GM12891 (cell line): ENCODE data around the gene KYAT1. TPM values are rescaled to one million over a fixed set of nuclear protein-coding genes. Genes with fewer than 3 reads are reported as not detected.
A peak's percentile ranks its signal among the peaks of the same experiment; 100 is the strongest.

Source experiments
- DNase-seq: peaks from one replicate; pipeline ENCODE4 v3.0.0; 2011; ENCODE audit warnings: low spot score; ENCODE audit not compliant: insufficient read length
- FAIRE-seq: peaks from 2 replicates; lab custom pipeline; 2011; peaks lifted over from hg19 to GRCh38; lab: Jason Lieb, UNC
- PAX5 ChIP-seq: IDR thresholded peaks from 2 replicates; pipeline ENCODE4 v1.6.1; 2011; ENCODE audit warnings: low read length, moderate library complexity, mild to moderate bottlenecking; ENCODE audit not compliant: insufficient read depth, severe bottlenecking
- POLR2A ChIP-seq: IDR thresholded peaks from 2 replicates; pipeline ENCODE4 v1.6.1; 2011; ENCODE audit warnings: low read depth, low read length, control low read depth
- POLR2AphosphoS5 ChIP-seq: IDR thresholded peaks from 2 replicates; pipeline ENCODE4 v1.6.1; 2011; ENCODE audit warnings: low read depth, low read length, control low read depth
- POU2F2 ChIP-seq: IDR thresholded peaks from 2 replicates; pipeline ENCODE4 v1.6.1; 2011; ENCODE audit warnings: low read depth, mild to moderate bottlenecking, control low read depth, low read length, moderate library complexity
- SPI1 ChIP-seq: IDR thresholded peaks from 2 replicates; pipeline ENCODE4 v1.6.1; 2011; ENCODE audit warnings: low read depth, low read length, control low read depth
- TAF1 ChIP-seq: IDR thresholded peaks from 2 replicates; pipeline ENCODE4 v1.6.1; 2011; ENCODE audit warnings: low read depth, low read length, control low read depth
- polyA plus RNA-seq: library from polyadenylated mRNA; unstranded; fragments of >200 nt; gene quantifications from one replicate; pipeline ENCODE4 v1.2.1, GENCODE V29; 2012; ENCODE audit warnings: low read depth, missing spikeins, inconsistent platforms; ENCODE audit not compliant: missing spikeins

KYAT1 gene
- polyA plus RNA-seq, result 6.8 TPM

DNA sequence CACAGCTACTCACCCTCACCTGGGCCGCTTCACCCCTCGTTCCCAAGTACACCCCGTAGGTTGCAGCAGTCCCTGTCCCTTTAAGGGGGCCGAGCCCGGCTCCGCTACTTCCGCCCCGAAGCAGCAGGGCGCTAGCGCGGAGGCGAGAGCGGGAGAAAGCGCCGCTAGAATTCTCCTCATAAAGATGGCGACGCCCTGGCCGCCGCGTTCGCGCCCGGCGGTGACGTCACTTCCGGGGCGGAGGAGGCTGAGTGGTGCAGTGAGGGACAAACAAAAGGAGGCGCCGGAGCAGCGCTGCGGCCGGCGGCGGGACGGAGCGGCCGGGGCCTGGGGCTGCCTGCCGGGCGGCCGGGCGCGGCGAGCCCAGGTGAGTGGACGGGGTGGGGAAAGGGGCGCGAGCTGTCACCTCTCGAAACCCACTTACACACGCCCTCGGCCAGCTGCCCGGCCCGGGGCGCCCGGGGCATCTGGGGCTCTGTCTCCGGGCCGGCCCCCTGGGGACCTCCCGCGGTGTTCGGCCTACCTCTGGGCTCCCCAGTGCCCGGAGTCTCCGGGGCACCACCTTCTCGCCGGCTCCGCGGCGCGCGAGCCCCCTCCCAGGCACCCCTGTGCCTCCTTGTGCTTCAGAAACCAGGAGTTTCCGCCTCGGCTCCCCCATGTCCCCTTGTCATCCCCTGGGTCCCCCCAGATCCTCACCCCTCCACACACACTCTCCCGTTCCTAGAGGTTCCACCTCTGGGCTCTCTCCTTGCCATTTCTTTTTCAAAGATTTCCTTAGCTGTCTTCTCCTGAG, at the start of gene KYAT1, which contains the start of gene LRRC8A:
TSS of gene KYAT1 (minus strand) at position 67 of the 793 bp plus-strand sequence. CDS start 36,545 bp downstream, outside the sequence.
TSS of gene LRRC8A (plus strand) at position 250 of the 793 bp plus-strand sequence. CDS start 25,032 bp downstream, outside the sequence.
- peak; percentile 96 for DNase-seq
- TF ChIP-seq POLR2AphosphoS5, result peak; percentile 65
- TF ChIP-seq POLR2A, result peak; percentile 65; the same call in 1 of the 2 replicates
- no peak for TF ChIP-seq PAX5
- peak; percentile 47; the same call in 1 of the 2 replicates for TF ChIP-seq TAF1
- peak; percentile 54; the same call in 1 of the 2 replicates for TF ChIP-seq SPI1
- TF ChIP-seq POU2F2, result no peak
- peak; percentile 96 for FAIRE-seq

DNA sequence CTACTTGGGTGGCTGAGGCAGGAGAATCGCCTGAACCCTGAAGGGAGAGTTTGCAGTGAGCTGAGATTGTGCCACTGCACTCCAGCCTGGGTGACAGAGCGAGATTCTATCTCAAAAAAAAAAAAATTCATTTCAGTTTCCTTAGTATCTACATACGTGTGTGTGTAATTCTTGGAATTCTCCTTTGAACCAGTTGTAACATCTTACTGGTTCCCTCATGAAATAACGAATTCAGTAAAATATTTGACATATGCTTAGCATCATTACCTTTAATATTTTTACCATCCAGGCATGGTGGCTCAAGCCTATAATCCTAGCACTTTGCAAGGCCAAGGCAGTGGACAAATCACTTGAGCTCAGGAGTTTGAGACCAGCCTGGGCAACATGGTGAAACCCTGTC, 47.8 kb upstream of the KYAT1 start:
- TF ChIP-seq PAX5, result no peak
- no peak for TF ChIP-seq POLR2A
- FAIRE-seq (no peak), DNase-seq (no peak)

DNA sequence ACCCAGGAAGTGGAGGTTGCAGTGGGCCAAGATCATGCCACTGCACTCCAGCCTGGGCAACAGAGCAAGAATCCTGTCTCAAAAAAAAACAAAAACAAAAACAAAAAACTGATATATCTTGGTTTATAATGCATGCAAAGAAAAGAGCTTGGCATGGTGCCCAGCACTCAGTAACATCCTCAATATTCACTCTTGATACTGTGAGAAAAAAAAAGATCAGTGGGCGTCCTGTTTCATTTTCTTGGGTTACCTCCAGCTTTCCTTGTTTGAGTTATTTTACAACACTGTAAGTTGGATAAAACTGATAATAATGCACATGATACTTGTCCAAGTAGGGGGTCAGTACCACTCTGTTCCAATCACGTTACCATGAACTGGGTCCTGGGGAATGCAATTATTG, 46.9 kb upstream of the KYAT1 start:
- DNase-seq, result no peak
- FAIRE-seq, result no peak
- no peak for TF ChIP-seq PAX5

DNA sequence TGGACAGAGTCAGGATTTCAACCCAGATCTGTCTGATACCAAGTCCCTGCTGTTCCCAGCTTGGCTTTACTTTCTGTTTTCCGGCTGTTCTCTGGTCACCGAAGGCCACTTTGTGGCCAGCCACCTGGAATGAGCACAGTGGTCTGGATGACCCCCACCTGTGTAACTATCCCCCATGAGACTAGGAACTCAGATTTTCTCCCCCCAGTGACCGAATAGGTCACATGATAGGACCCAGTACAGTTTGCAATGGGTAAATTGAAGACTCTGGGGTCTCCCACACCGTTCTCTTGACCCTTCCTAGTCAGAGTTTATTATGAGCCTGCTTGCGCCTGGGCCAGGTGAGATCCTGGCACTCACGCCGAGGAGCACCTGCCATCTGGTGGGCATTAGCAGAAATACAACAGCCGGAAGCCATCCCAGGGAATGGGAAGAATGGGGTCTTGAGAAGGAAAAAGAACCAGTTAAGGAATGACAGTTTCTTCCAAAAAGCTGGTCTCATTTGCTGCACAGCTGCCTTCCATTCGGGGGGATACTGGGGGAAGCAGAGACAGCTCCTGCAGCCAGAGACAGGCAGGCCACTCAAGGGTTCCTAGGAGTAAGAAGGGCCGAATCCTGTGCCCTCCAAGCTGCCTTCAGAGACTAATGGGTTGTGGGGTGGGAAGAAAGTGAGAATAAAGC, 46.1 kb upstream of the KYAT1 start:
- peak; percentile 71 for FAIRE-seq

DNA sequence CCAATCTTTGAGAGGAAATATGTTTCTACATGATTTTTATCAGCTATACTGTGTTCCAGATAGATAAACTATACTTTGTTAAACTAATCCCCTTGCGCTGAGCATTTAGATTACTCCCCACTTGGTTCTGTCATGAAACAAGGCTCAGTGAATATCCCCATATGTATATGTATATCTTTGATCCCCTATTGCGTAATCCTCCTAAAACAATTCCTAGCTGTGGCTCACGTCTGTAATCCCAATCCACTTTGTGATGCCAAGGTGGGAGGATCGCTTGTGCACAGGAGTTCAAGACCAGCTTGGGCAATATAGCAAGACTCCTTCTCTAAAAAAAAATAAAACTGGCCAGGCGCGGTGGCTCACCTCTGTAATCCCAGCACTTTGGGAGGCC, 41.7 kb upstream of the KYAT1 start:
- no peak for TF ChIP-seq POU2F2
- no peak for TF ChIP-seq TAF1
- no peak for TF ChIP-seq PAX5
- TF ChIP-seq SPI1, result no peak
- TF ChIP-seq POLR2AphosphoS5, result no peak
- TF ChIP-seq POLR2A, result no peak
- no peak for DNase-seq
- no peak for FAIRE-seq

More for the DNA sequence above, 46.1 kb upstream of the KYAT1 start:
- DNase-seq, result no peak
- TF ChIP-seq TAF1 (no peak), POU2F2 (no peak), POLR2A (no peak), PAX5 (no peak), POLR2AphosphoS5 (no peak), SPI1 (no peak)

DNA sequence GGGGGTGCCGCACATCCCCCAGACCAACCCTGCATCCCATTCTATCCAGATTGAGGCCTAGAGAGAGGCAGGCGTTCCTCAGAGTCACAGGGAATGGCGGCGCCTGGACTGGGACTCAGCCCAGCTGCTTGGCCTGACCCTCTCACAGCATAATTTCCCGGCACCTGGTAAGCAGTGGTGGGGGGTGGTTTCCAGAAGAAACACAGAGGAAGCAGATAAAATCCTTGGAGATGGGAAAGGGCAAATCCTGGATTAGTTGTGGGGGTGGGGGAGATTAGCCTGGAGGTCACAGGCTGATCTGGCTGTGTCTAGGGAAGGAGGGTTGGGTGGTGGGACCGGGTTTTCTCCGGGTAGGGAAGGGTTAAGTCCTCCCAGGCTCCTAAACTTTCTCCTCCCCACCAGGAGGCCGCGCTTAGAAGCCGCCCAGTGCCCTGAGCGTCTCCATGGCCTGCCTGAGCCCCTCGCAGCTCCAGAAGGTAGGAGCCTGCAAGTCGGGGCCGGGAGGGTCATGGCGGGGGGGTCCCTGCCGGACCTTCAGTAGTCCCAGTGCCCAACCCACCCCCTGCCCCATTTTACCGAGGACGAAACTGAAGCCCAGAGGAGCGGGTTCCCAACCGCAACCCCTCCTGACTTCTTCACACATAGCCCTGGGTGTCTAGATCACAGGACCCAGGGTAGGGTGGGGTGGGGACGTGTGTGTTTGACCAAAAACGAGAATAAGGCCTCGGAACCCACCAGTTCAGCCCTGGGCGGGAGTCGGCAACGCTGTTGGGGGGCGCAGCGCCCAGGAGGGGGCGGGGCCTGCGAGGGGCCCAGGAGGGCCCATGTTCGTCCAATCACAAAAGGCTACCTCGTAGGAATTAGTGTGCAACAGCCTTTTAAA, 40.4 kb upstream of the KYAT1 start:
- no peak for TF ChIP-seq POLR2A
- TF ChIP-seq TAF1, result no peak
- FAIRE-seq (no peak), DNase-seq (no peak)

DNA sequence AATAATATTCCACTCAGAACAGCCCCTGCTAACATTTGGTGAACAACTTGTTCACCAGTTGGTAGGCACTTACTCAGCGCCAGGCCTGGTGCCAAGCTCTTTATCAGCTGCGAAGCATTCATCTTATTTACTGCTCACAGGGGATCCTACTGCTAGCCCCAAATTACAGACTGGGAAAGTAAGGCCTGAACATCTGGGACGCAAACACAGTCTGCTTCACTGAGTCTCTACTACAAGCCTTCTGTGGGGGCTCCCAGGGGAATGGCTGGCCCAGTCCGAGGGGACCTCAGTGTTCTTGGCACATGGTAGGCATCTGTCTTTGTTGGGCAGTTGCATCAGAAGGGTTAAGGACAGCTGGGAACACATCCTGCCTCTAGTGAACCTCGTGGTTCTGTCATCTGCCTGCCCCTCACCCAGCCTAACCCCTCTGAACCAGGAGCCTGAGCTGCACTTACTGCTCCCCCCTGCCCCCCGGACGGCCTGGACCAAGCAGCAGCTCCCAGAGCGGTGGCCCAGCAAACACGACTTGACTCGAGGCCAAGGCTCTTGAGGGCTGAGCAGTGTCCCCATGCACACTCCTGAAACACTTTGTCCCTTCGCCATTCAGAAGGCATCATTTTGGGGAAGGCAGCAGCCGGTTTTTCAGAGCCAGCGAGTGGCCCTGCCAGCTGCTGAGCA, 38.8 kb upstream of the KYAT1 start, which contains the start of gene PHYHD1:
TSS of gene PHYHD1 (plus strand) at position 602 of the 678 bp plus-strand sequence. CDS start 1,342 bp downstream, outside the sequence.
- DNase-seq (no peak), FAIRE-seq (no peak)
- TF ChIP-seq SPI1 (no peak), PAX5 (no peak), POLR2A (no peak), TAF1 (no peak), POLR2AphosphoS5 (no peak), POU2F2 (no peak)

DNA sequence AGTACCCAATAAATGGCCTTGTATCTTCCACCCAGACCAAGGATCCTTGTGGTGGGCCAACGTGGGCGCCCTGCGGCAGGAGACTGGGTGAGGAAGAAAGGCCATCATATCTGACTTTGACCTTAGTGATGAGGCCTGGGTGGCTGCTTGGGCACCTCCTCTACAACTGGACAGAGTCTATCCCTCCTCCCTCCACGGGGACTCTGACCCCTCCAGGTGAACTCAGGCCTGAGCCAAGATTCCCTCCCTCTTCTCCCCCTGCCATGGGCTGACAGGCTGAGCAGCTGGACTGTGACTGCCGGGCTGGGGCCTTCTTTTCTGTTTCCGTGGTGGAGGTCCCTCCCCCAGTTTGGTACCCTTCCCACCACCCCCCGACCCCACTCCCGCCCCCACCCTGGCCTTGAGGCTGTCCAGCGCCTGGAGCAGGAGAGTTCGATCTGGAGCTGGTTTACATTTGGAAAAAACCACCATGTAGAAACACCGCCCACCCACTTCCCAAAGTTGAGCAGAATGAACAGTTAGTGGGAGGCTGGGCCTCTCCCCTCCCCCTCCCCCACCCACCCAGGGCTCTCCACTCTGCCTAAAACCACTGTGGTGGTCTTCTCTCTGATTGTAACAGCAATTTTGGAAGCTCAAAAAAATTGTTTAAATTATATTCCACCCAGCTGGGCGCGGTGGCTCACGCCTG, 37.8 kb upstream of the KYAT1 start:
- FAIRE-seq (no peak), DNase-seq (no peak)
- TF ChIP-seq POU2F2 (no peak), SPI1 (no peak), POLR2AphosphoS5 (no peak)

DNA sequence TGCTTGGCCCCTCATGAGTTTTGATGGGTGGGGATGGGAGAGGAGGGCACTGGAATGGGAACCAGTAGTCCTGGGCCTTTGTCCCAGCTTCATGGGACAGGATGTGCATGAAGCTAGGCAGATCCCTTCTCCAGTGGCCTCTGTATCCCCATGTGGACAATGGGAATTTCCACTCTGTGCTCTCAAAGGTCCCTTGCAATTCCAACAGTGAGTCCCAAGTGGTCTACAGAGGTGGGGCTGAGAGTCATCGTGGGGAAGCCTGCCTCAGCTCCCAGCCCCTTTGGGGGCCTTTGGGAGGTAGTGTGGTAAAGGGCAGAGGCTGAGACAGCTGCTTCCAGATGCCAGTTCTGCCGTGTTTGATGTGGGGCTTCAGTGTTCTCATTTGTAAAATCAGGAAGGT, 37.2 kb upstream of the KYAT1 start:
- FAIRE-seq, result no peak
- DNase-seq, result no peak

More for the DNA sequence above, 37.2 kb upstream of the KYAT1 start:
- no peak for TF ChIP-seq POLR2A
- no peak for TF ChIP-seq SPI1
- no peak for TF ChIP-seq POLR2AphosphoS5
- TF ChIP-seq PAX5, result no peak
- TF ChIP-seq TAF1, result no peak
- TF ChIP-seq POU2F2, result no peak
